Esophagus squamous epithelium (tissue), 5 donors: ENCODE measurements around the gene HNRNPC. TPM values are rescaled to one million over a fixed set of nuclear protein-coding genes. Genes with fewer than 3 reads are reported as not detected.
"Not testable (repeated sequence)": the region's sequence is repeated elsewhere in the genome, so short reads cannot be mapped to it uniquely, and the experiment has no call there.

ENCODE experiments used
- DNase-seq: peaks from one replicate; lab custom pipeline; 2025; lab: John Stamatoyannopoulos, UW
- H3K27ac ChIP-seq, 4 donors: fragments of 200-600 bp; sonication (generic); one replicate each; pipeline ENCODE4 v1.5.1; 2016 to 2019; ENCODE audit warnings: mild to moderate bottlenecking in 1 of 4
- H3K27me3 ChIP-seq, 4 donors: fragments of 200-600 bp; sonication (generic); 1 replicate in 3 of 4; 2 replicates in 1 of 4; pipeline versions ENCODE4 v1.5.1 to v1.6.0; 2017 to 2021; ENCODE audit warnings: antibody characterized with exemption in 1 of 4
- H3K36me3 ChIP-seq, 3 donors: fragments of 200-600 bp; sonication (generic); one replicate each; pipeline ENCODE4 v1.5.1; 2016 to 2019
- H3K4me1 ChIP-seq, 3 donors: fragments of 200-600 bp; sonication (generic); one replicate each; pipeline ENCODE4 v1.5.1; 2017 to 2019
- H3K4me3 ChIP-seq, 4 donors: fragments of 200-600 bp; sonication (generic); 1 replicate in 3 of 4; 2 replicates in 1 of 4; pipeline ENCODE4 v1.5.1; 2016 to 2019; ENCODE audit warnings: mild to moderate bottlenecking in 2 of 4, moderate library complexity in 1 of 4
- H3K9me3 ChIP-seq, 3 donors: fragments of 200-600 bp; sonication (generic); one replicate each; pipeline ENCODE4 v1.5.1; 2016 to 2019
- POLR2A ChIP-seq, 4 donors: fragments of 450-650 bp; IDR thresholded peaks; one replicate each; pipeline ENCODE4 v1.6.1; 2017; ENCODE audit warnings: antibody characterized with exemption in 4 of 4, mild to moderate bottlenecking in 4 of 4, moderate library complexity in 3 of 4
- WGBS, 2 donors: methylation state at CpG; one replicate each; pipeline ENCODE4 v1.1.5; 2018; 5-methylcytosine and 5-hydroxymethylcytosine counted together
- intact Hi-C: fragments of 100-400 bp; cut with DNase I; formaldehyde crosslinking; loops from one replicate; pipeline ENCODE4 v1.15.0; 2022
- total RNA-seq, 4 donors: library from RNA; depleted of rRNA; stranded (reverse); fragments of >200 nt; gene quantifications; one replicate each; pipeline ENCODE4 v1.1.0, GENCODE V29; 2016
- TF ChIP-seq, protein P1 (sequence below), 6 experiments: fragments of 450-650 bp in 4 of 6; fragments of 200-600 bp in 2 of 6; sonication (generic) in 2 of 6; IDR thresholded peaks; one replicate each; pipeline ENCODE4 v1.5.1; 2016 to 2019; ENCODE audit warnings: antibody characterized with exemption in 6 of 6, mild to moderate bottlenecking in 4 of 6, moderate library complexity in 4 of 6
- donor health status: DM: yes; HTN: yes; CAD: no.

The HNRNPC gene
- total RNA-seq, 4 donors from 2014 or later: 252 to 651 (median 476) TPM

GRCh38 chr14:21219120-21219519 lies 50.1 kb downstream of the HNRNPC start:
- no peak for DNase-seq
- Histone ChIP-seq H3K27me3 (no peaks in the 10 kb centered on the region), H3K9me3 (no peaks in the 10 kb centered on the region), H3K4me1 (peaks cover 0 to 76% (median 6%) of the 10 kb centered on the region in 3 donors), H3K36me3 (peaks cover 0 to 100% (median 6%) of the 10 kb centered on the region in 3 donors), H3K27ac (no peak overlapping the region), H3K4me3 (no peak overlapping the region)
- intact Hi-C loops: no loop called here
- WGBS, 2 donors: 71 to 77% methylated on average over 2 of the region's 2 CpGs
- TF ChIP-seq POLR2A (IDR thresholded peaks at IDR 0.05): no peak
- TF ChIP-seq, protein P1, sequence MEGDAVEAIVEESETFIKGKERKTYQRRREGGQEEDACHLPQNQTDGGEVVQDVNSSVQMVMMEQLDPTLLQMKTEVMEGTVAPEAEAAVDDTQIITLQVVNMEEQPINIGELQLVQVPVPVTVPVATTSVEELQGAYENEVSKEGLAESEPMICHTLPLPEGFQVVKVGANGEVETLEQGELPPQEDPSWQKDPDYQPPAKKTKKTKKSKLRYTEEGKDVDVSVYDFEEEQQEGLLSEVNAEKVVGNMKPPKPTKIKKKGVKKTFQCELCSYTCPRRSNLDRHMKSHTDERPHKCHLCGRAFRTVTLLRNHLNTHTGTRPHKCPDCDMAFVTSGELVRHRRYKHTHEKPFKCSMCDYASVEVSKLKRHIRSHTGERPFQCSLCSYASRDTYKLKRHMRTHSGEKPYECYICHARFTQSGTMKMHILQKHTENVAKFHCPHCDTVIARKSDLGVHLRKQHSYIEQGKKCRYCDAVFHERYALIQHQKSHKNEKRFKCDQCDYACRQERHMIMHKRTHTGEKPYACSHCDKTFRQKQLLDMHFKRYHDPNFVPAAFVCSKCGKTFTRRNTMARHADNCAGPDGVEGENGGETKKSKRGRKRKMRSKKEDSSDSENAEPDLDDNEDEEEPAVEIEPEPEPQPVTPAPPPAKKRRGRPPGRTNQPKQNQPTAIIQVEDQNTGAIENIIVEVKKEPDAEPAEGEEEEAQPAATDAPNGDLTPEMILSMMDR (IDR thresholded peaks at IDR 0.05): no peak

- no peaks in the 10 kb centered on the region for H3K27me3 ChIP-seq
- TF ChIP-seq, protein P1 (IDR thresholded peaks at IDR 0.05): no peak
- TF ChIP-seq POLR2A (IDR thresholded peaks at IDR 0.05): no peak
- peaks cover 0 to 67% (median 6%) of the 10 kb centered on the region in 3 donors for H3K4me1 ChIP-seq
- WGBS, 2 donors: 54 to 56% methylated on average over 4 of the region's 4 CpGs
- H3K36me3 ChIP-seq: peaks cover 19 to 100% (median 22%) of the 10 kb centered on the region in 3 donors
- DNase-seq: no peak
- H3K9me3 ChIP-seq: no peaks in the 10 kb centered on the region
- no peak overlapping the region for H3K4me3 ChIP-seq
- intact Hi-C loops: no loop called here
- no peak overlapping the region for H3K27ac ChIP-seq
Observed at GRCh38 chr14:21215879-21216251, 53.4 kb downstream of the HNRNPC start.

DNA sequence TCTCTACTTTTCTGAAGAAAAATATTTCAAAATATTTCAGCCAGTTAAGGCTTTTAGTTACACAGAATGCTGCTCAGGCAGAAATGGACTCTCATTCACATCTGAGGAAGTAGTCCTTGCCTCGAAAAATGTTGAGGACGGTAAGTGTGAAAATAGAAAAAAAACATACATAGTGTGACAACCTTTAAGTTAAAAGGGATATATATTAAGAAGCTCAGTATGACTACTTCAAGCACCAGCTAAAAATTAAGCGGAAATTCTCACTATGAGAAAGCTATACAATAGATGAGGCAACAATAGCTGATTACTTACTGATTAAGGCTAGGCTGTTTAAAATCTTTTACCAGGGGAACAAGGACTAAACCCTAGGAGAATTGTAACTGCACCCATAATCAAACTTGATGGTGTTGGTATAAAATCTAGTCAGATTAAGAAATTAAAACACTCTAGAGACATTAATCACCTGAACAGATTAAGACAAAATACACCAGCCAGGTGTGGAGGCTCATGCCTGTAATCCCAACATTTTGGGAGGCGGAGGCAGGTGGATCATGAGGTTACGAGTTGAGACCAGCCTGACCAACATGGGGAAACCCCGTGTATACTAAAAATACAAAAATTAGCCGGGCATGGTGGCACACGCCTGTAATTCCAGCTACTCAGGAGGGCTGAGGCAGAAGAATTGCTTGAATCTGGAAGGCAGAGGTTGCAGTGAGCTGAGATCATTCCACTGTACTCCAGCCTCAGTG lies 53.9 kb downstream of the HNRNPC start:
- intact Hi-C loops: no loop called here
- no peak for DNase-seq
- no peak overlapping the region for H3K4me3 ChIP-seq
- H3K36me3 ChIP-seq: peaks cover 19 to 100% (median 22%) of the 10 kb centered on the region in 3 donors
- peaks cover 0 to 61% (median 6%) of the 10 kb centered on the region in 3 donors for H3K4me1 ChIP-seq
- no peaks in the 10 kb centered on the region for H3K9me3 ChIP-seq
- TF ChIP-seq, protein P1 (IDR thresholded peaks at IDR 0.05): no peak
- no peak for TF ChIP-seq POLR2A (IDR thresholded peaks at IDR 0.05)
- no peak overlapping the region for H3K27ac ChIP-seq
- 53 to 56% methylated on average over 8 of the region's 8 CpGs for WGBS, 2 donors
- H3K27me3 ChIP-seq: no peaks in the 10 kb centered on the region

GRCh38 chr14:21213652-21214051 lies 55.6 kb downstream of the HNRNPC start:
- no peaks in the 10 kb centered on the region for H3K27me3 ChIP-seq
- peaks cover 0 to 48% (median 3%) of the 10 kb centered on the region in 3 donors for H3K4me1 ChIP-seq
- no peaks in the 10 kb centered on the region for H3K9me3 ChIP-seq
- no peak overlapping the region for H3K27ac ChIP-seq
- TF ChIP-seq POLR2A (IDR thresholded peaks at IDR 0.05): no peak
- TF ChIP-seq, protein P1 (IDR thresholded peaks at IDR 0.05): no peak
- WGBS, 2 donors: 94 to 100% methylated on average over 1 of the region's 1 CpG
- no peak overlapping the region for H3K4me3 ChIP-seq
- no peak for DNase-seq
- peaks cover 19 to 100% (median 33%) of the 10 kb centered on the region in 3 donors for H3K36me3 ChIP-seq
- intact Hi-C loops: no loop called here

- Histone ChIP-seq H3K36me3 (peaks cover 19 to 100% (median 39%) of the 10 kb centered on the region in 3 donors), H3K4me1 (peaks cover 0 to 39% (median 3%) of the 10 kb centered on the region in 3 donors)
- H3K27me3 ChIP-seq, intact Hi-C loops, H3K9me3 ChIP-seq, DNase-seq, H3K27ac ChIP-seq, H3K4me3 ChIP-seq: not testable (repeated sequence)
- WGBS, 2 donors: 81 to 85% methylated on average over 8 of the region's 8 CpGs
Observed at GRCh38 chr14:21212824-21213223, 56.4 kb downstream of the HNRNPC start.
